Small intestine (tissue), 7 donors: Measurements from ENCODE around the gene RPL36. TPM values are rescaled to one million over a fixed set of nuclear protein-coding genes. Genes with fewer than 3 reads are reported as not detected.

ENCODE experiments used
- DNase-seq, 2 donors: peaks; one replicate each; pipeline versions ENCODE4 v3.0.0 to v3.0.0-alpha.2; 2013
- FAIRE-seq: peaks from 2 replicates; lab custom pipeline; 2012; peaks lifted over from hg19 to GRCh38; lab: Jason Lieb, UNC
- H3K27ac ChIP-seq, 3 donors: one replicate each; pipeline ENCODE4 v1.5.1; 2013; ENCODE audit warnings: low read length in 2 of 3, mild to moderate bottlenecking in 2 of 3, control low read depth in 1 of 3, inconsistent platforms in 1 of 3, low read depth in 1 of 3, moderate library complexity in 1 of 3
- H3K27me3 ChIP-seq, 3 donors: one replicate each; pipeline ENCODE4 v1.6.1; 2013; ENCODE audit warnings: low read length in 3 of 3, inconsistent platforms in 1 of 3; ENCODE audit not compliant: control insufficient read depth in 3 of 3, insufficient read depth in 3 of 3
- H3K36me3 ChIP-seq, 3 donors: one replicate each; pipeline ENCODE4 v1.6.1; 2013; ENCODE audit warnings: low read length in 3 of 3, inconsistent platforms in 1 of 3, low read depth in 1 of 3, mild to moderate bottlenecking in 1 of 3, moderate library complexity in 1 of 3; ENCODE audit not compliant: control insufficient read depth in 3 of 3, insufficient read depth in 2 of 3
- H3K4me1 ChIP-seq, 3 donors: one replicate each; pipeline ENCODE4 v1.6.1; 2013; ENCODE audit warnings: low read length in 2 of 3, inconsistent platforms in 1 of 3, low read depth in 1 of 3, mild to moderate bottlenecking in 1 of 3, moderate library complexity in 1 of 3; ENCODE audit not compliant: control insufficient read depth in 3 of 3, insufficient read depth in 2 of 3
- H3K4me3 ChIP-seq, 3 donors: one replicate each; pipeline ENCODE4 v1.5.1; 2013; ENCODE audit warnings: low read length in 3 of 3, control low read depth in 1 of 3, inconsistent platforms in 1 of 3, low read depth in 1 of 3, mild to moderate bottlenecking in 1 of 3, moderate library complexity in 1 of 3
- H3K9me3 ChIP-seq, 2 donors: one replicate each; pipeline ENCODE4 v1.6.1; 2013; ENCODE audit warnings: low read depth in 1 of 2, low read length in 1 of 2; ENCODE audit not compliant: control insufficient read depth in 2 of 2, insufficient read depth in 1 of 2
- WGBS, 3 donors: extraction: QIAGEN DNeasy Blood & Tissue Kit; methylation state at CpG; one replicate each; pipeline ENCODE4 v1.1.7; 2013; 5-methylcytosine and 5-hydroxymethylcytosine counted together
- polyA plus RNA-seq, 4 donors: library from polyadenylated mRNA; stranded (reverse) in 3 of 4; unstranded in 1 of 4; fragments of 200-250 nt in 3 of 4; fragments of 120-200 nt in 1 of 4; gene quantifications; one replicate each; pipeline versions ENCODE4 v1.2.1 to v1.2.3, GENCODE V29; 2013
- donor health status: healthy with polysubstance abuse.
- donor health status: control.
- donor health status: control.
- donor health status: Bipolar disorder and iron deficiency.
- donor health status: healthy.

The RPL36 gene
- polyA plus RNA-seq, 4 donors, result 945 to 1,946 (median 1,407) TPM

GRCh38 chr19:5665781-5666513, 24.1 kb upstream of the RPL36 start:
- peaks cover 45 to 92% (median 54%) of the 10 kb centered on the region in 3 donors for H3K36me3 ChIP-seq
- WGBS, 3 donors, result 70 to 82% (median 72%) methylated on average over 10 of the region's 10 CpGs

GRCh38 chr19:5666921-5667610, 23.0 kb upstream of the RPL36 start:
- 90 to 96% (median 93%) methylated on average over 25 to 26 of the region's 26 CpGs for WGBS, 3 donors
- no peak overlapping the region for H3K4me3 ChIP-seq
- H3K27me3 ChIP-seq, result no peaks in the 10 kb centered on the region
- no peak for DNase-seq
- no peaks in the 10 kb centered on the region for H3K4me1 ChIP-seq
- no peak overlapping the region for H3K27ac ChIP-seq
- no peak for FAIRE-seq
- peaks cover 43 to 87% (median 46%) of the 10 kb centered on the region in 3 donors for H3K36me3 ChIP-seq
- H3K9me3 ChIP-seq, result no peaks in the 10 kb centered on the region

More at GRCh38 chr19:5665781-5666513, 24.1 kb upstream of the RPL36 start:
- no peaks in the 10 kb centered on the region for H3K4me1 ChIP-seq
- DNase-seq, result no peak
- H3K27me3 ChIP-seq, result no peaks in the 10 kb centered on the region
- FAIRE-seq, result no peak
- H3K9me3 ChIP-seq, result no peaks in the 10 kb centered on the region
- H3K27ac ChIP-seq, result no peak overlapping the region
- H3K4me3 ChIP-seq, result no peak overlapping the region

GRCh38 chr19:5667751-5668271, 22.3 kb upstream of the RPL36 start:
- Histone ChIP-seq H3K4me3 (no peak overlapping the region), H3K36me3 (peaks cover 42 to 81% (median 45%) of the 10 kb centered on the region in 3 donors), H3K27ac (no peak overlapping the region), H3K4me1 (no peaks in the 10 kb centered on the region), H3K9me3 (no peaks in the 10 kb centered on the region), H3K27me3 (no peaks in the 10 kb centered on the region)
- WGBS, 3 donors, result 86 to 88% (median 86%) methylated on average over 22 of the region's 22 CpGs
- DNase-seq (no peak), FAIRE-seq (no peak)

- Histone ChIP-seq H3K36me3 (peaks cover 31 to 67% (median 36%) of the 10 kb centered on the region in 3 donors), H3K4me1 (no peaks in the 10 kb centered on the region)
Measured at GRCh38 chr19:5669212-5669611, 20.9 kb upstream of the RPL36 start.

GRCh38 chr19:5671600-5671999, 18.5 kb upstream of the RPL36 start:
- Histone ChIP-seq H3K27ac (no peak overlapping the region), H3K4me3 (no peak overlapping the region), H3K36me3 (peaks cover 15 to 45% (median 19%) of the 10 kb centered on the region in 3 donors), H3K4me1 (no peaks in the 10 kb centered on the region), H3K9me3 (no peaks in the 10 kb centered on the region), H3K27me3 (no peaks in the 10 kb centered on the region)
- 92 to 96% (median 96%) methylated on average over 7 of the region's 7 CpGs for WGBS, 3 donors
- no peak for DNase-seq
- FAIRE-seq, result no peak

More at GRCh38 chr19:5669212-5669611, 20.9 kb upstream of the RPL36 start:
- H3K27ac ChIP-seq, result no peak overlapping the region
- no peak for FAIRE-seq
- H3K27me3 ChIP-seq, result no peaks in the 10 kb centered on the region
- no peak for DNase-seq
- H3K4me3 ChIP-seq, result no peak overlapping the region
- H3K9me3 ChIP-seq, result no peaks in the 10 kb centered on the region
- WGBS, 3 donors, result 82 to 89% (median 84%) methylated on average over 11 of the region's 11 CpGs

- peaks cover 10 to 43% (median 10%) of the 10 kb centered on the region in 3 donors for H3K36me3 ChIP-seq
- FAIRE-seq, result no peak
- 91 to 96% (median 94%) methylated on average over 13 of the region's 13 CpGs for WGBS, 3 donors
Measured at GRCh38 chr19:5672708-5673459, 17.2 kb upstream of the RPL36 start.

GRCh38 chr19:5673752-5674151, 16.3 kb upstream of the RPL36 start:
- 95 to 100% (median 100%) methylated on average over 1 of the region's 1 CpG for WGBS, 3 donors
- no peaks in the 10 kb centered on the region for H3K4me1 ChIP-seq
- H3K36me3 ChIP-seq, result peaks cover 6 to 42% (median 7%) of the 10 kb centered on the region in 3 donors
- no peak overlapping the region for H3K4me3 ChIP-seq
- H3K27ac ChIP-seq, result no peak overlapping the region
- no peaks in the 10 kb centered on the region for H3K9me3 ChIP-seq
- DNase-seq (no peak), FAIRE-seq (no peak)
- no peaks in the 10 kb centered on the region for H3K27me3 ChIP-seq

More at GRCh38 chr19:5672708-5673459, 17.2 kb upstream of the RPL36 start:
- H3K27me3 ChIP-seq, result no peaks in the 10 kb centered on the region
- no peak overlapping the region for H3K27ac ChIP-seq
- DNase-seq, result no peak
- no peak overlapping the region for H3K4me3 ChIP-seq
- no peaks in the 10 kb centered on the region for H3K4me1 ChIP-seq
- no peaks in the 10 kb centered on the region for H3K9me3 ChIP-seq

- Histone ChIP-seq H3K36me3 (peaks cover 0 to 32% (median 0%) of the 10 kb centered on the region in 3 donors), H3K4me3 (no peak overlapping the region), H3K27me3 (no peaks in the 10 kb centered on the region), H3K9me3 (no peaks in the 10 kb centered on the region), H3K27ac (no peak overlapping the region), H3K4me1 (peaks cover 0 to 6% (median 5%) of the 10 kb centered on the region in 3 donors)
- DNase-seq (no peak), FAIRE-seq (no peak)
- WGBS, 3 donors, result 82 to 92% (median 89%) methylated on average over 5 of the region's 5 CpGs
Measured at GRCh38 chr19:5674714-5675113, 15.4 kb upstream of the RPL36 start.
